ENCODE data around the gene FAM120C. TPM values are rescaled to one million over a fixed set of nuclear protein-coding genes. Genes with fewer than 3 reads are reported as not detected.

FAM120C gene
- total and polyA plus RNA-seq, 8 donors = 3.4 to 7.3 (median 4.6) TPM

DNA sequence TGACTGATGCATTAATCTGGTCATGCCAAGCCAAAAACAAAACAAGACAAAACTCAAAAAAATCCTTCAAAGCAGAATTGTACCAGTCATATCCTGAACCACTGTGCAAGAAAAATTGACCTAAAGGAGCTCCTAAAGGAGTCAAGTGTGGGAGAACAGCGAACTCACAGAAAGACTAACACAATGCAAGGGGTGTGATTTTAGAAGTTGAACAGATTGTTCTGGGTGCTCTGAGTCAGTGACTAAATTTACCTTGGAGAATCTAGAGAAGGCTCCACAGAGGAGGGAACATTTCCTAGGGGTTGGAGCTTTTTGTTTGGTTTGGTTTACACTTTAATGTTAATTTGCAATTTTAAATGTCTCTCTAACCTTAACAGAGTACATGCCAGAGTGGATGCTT lies 89.9 kb downstream of the FAM120C start:
- TF ChIP-seq, protein P1, sequence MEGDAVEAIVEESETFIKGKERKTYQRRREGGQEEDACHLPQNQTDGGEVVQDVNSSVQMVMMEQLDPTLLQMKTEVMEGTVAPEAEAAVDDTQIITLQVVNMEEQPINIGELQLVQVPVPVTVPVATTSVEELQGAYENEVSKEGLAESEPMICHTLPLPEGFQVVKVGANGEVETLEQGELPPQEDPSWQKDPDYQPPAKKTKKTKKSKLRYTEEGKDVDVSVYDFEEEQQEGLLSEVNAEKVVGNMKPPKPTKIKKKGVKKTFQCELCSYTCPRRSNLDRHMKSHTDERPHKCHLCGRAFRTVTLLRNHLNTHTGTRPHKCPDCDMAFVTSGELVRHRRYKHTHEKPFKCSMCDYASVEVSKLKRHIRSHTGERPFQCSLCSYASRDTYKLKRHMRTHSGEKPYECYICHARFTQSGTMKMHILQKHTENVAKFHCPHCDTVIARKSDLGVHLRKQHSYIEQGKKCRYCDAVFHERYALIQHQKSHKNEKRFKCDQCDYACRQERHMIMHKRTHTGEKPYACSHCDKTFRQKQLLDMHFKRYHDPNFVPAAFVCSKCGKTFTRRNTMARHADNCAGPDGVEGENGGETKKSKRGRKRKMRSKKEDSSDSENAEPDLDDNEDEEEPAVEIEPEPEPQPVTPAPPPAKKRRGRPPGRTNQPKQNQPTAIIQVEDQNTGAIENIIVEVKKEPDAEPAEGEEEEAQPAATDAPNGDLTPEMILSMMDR (IDR thresholded peaks at IDR 0.05) = no peak
- FAIRE-seq (peak; percentile 9), ATAC-seq (peak in 1 of 4 donors; percentile 34), DNase-seq (no peak)
- no peaks in the 10 kb centered on the region for H3K9me3 ChIP-seq
- intact Hi-C loops (cut with DNase I) = no loop called here
- H3K4me3 ChIP-seq = no peak overlapping the region
- no peaks in the 10 kb centered on the region for H3K4me1 ChIP-seq
- no peaks in the 10 kb centered on the region for H3K36me3 ChIP-seq
- H3K27me3 ChIP-seq = no peaks in the 10 kb centered on the region
- H3K27ac ChIP-seq = no peak overlapping the region
- 46 to 65% methylated on average over 1 of the region's 1 CpG for WGBS, 2 donors

DNA sequence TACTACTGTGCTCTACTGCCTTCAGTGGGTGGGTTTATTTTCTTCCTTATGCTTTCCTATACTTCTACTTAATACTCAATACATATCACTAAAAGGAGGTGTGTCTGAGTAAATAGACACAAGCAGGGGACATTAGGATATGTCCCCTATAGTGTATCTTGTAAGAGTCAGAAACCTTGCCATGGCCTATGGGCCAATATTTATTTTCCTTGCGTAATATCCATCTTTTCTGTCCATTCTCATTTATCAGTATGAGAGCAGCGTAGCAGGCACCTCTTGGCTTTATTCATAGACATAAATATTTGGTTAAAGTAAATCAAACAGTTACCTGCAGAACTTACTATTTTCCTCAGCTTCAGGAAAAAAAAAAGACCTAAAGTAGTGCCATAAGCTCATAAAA lies 92.2 kb downstream of the FAM120C start:
- intact Hi-C loops (cut with DNase I) = no loop called here
- H3K27me3 ChIP-seq = peaks cover 0 to 4% (median 0%) of the 10 kb centered on the region in 4 donors
- H3K27ac ChIP-seq = no peak overlapping the region
- DNase-seq (no peak), FAIRE-seq (no peak), ATAC-seq (no peak)
- H3K9me3 ChIP-seq = no peaks in the 10 kb centered on the region
- 64 to 73% methylated on average over 2 of the region's 2 CpGs for WGBS, 2 donors
- H3K36me3 ChIP-seq = no peaks in the 10 kb centered on the region
- TF ChIP-seq, protein P1 (IDR thresholded peaks at IDR 0.05) = no peak
- no peaks in the 10 kb centered on the region for H3K4me1 ChIP-seq
- H3K4me3 ChIP-seq = no peak overlapping the region

DNA sequence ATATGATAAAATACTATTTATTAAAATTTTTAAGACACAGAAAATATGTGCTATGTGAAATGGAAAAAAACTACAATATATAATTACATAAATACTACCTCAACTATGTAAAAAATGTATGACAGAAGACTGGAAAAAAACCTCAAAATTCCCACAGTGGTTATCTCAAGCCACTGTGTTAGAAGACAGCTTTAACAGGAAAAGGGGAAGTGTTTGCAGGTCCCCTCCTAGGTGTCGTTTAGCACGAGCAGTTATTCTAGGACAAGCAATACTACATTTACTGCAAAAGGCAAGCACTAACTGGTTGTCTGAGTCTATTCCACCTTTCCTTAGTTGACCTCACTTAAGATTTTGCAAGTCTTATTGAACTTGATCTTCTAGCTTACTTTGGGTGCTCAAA lies 93.9 kb downstream of the FAM120C start:
- Histone ChIP-seq H3K4me3 (no peak overlapping the region), H3K27me3 (peaks cover 0 to 4% (median 0%) of the 10 kb centered on the region in 4 donors), H3K9me3 (no peaks in the 10 kb centered on the region), H3K36me3 (no peaks in the 10 kb centered on the region), H3K4me1 (no peaks in the 10 kb centered on the region), H3K27ac (no peak overlapping the region)
- no peak for FAIRE-seq
- DNase-seq = no peak
- no peak for ATAC-seq
- 75 to 93% methylated on average over 2 of the region's 2 CpGs for WGBS, 2 donors
- TF ChIP-seq, protein P1 (IDR thresholded peaks at IDR 0.05) = no peak
- intact Hi-C loops (cut with DNase I) = no loop called here

DNA sequence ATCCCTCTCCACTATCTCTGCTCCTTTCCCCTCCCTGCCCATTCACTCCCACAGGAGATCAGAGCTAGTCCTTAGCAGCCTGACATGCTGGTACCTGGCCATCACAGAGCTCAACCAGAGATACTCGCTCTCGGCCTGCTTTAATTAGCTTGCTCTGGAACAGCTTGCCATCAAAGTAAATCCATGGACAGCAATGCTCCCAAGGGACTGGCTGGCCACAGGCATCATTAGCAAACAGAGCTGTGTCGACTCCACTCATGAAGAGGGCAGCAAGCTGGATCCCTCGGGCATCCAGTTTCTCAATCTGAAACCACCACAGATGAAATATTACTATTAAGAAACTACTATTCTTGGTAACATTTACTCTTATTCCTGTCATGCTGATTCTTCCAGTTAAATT lies 95.4 kb downstream of the FAM120C start:
- no peaks in the 10 kb centered on the region for H3K9me3 ChIP-seq
- no peaks in the 10 kb centered on the region for H3K36me3 ChIP-seq
- no peak for FAIRE-seq
- no peak for DNase-seq
- TF ChIP-seq, protein P1 (IDR thresholded peaks at IDR 0.05) = no peak
- ATAC-seq = no peak
- no peak overlapping the region for H3K27ac ChIP-seq
- WGBS, 2 donors = 79 to 93% methylated on average over 4 of the region's 4 CpGs
- intact Hi-C loops (cut with DNase I) = no loop called here
- peaks cover 0 to 4% (median 0%) of the 10 kb centered on the region in 4 donors for H3K27me3 ChIP-seq
- H3K4me3 ChIP-seq = no peak overlapping the region
- no peaks in the 10 kb centered on the region for H3K4me1 ChIP-seq

DNA sequence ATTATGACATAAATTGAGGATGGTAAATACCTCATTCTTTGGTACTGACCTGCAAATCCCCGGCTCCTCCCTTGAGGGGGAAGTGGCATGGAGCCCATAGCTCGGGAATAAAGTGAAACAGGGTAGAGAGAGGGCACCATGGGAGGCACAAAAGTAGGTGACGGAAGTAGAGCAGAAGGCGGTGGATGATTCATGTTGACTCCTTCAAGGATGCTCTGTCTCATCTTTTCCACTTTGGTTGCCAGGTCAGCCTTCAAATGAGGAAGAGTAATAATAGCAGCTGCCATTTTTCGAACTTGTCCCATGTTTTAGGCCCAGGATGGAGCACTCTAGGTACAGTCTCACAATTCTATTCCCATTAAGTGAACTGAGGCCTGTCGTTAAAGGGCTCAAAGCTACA lies 97.4 kb downstream of the FAM120C start:
- DNase-seq (no peak), FAIRE-seq (no peak), ATAC-seq (no peak)
- no peaks in the 10 kb centered on the region for H3K36me3 ChIP-seq
- peaks cover 0 to 4% (median 0%) of the 10 kb centered on the region in 4 donors for H3K27me3 ChIP-seq
- no peaks in the 10 kb centered on the region for H3K4me1 ChIP-seq
- WGBS, 2 donors = 77 to 95% methylated on average over 6 of the region's 6 CpGs
- intact Hi-C loops (cut with DNase I) = no loop called here
- H3K4me3 ChIP-seq = no peak overlapping the region
- TF ChIP-seq, protein P1 (IDR thresholded peaks at IDR 0.05) = no peak
- no peaks in the 10 kb centered on the region for H3K9me3 ChIP-seq
- H3K27ac ChIP-seq = no peak overlapping the region

Data from pancreas (tissue), 10 donors.